Adrenal gland (tissue), 12 donors: ENCODE data around the gene APOC1. TPM values are rescaled to one million over a fixed set of nuclear protein-coding genes. Genes with fewer than 3 reads are reported as not detected.
A peak's percentile ranks its signal among the peaks of the same experiment; 100 is the strongest.

Experiments used
- DNase-seq, 7 donors: peaks; one replicate each; pipeline ENCODE4 v3.0.0-alpha.2; 2019 to 2020
- H3K27ac ChIP-seq, 5 donors: fragments of 200-600 bp; sonication (generic) in 4 of 5; 1 replicate in 3 of 5; 2 replicates in 2 of 5; pipeline versions ENCODE4 v1.5.1 to v1.8.0; 2016 to 2020; ENCODE audit warnings: mild to moderate bottlenecking in 1 of 5
- H3K27me3 ChIP-seq: fragments of 200-600 bp; 2 replicates; pipeline ENCODE4 v1.8.0; 2021
- H3K36me3 ChIP-seq, 2 donors: fragments of 200-600 bp; replicated peaks in 1 of 2; 1 replicate in 1 of 2; 2 replicates in 1 of 2; pipeline versions ENCODE4 v1.5.1 to v1.8.0; 2018 to 2022
- H3K4me1 ChIP-seq, 2 donors: fragments of 200-600 bp; replicated peaks in 1 of 2; 1 replicate in 1 of 2; 2 replicates in 1 of 2; pipeline versions ENCODE4 v1.5.1 to v1.8.0; 2018 to 2021
- H3K4me3 ChIP-seq, 4 donors: fragments of 200-600 bp; sonication (generic) in 3 of 4; one replicate each; pipeline ENCODE4 v1.5.1; 2016 to 2018
- H3K9me3 ChIP-seq, 3 donors: fragments of 200-600 bp; sonication (generic) in 1 of 3; replicated peaks in 1 of 3; 1 replicate in 2 of 3; 2 replicates in 1 of 3; pipeline versions ENCODE4 v1.5.1 to v1.8.0; 2016 to 2021
- CTCF ChIP-seq, 6 experiments: fragments of 450-650 bp in 4 of 6; fragments of 200-600 bp in 2 of 6; sonication (generic) in 1 of 6; IDR thresholded peaks; 1 replicate in 5 of 6; 2 replicates in 1 of 6; pipeline versions ENCODE4 v1.5.1 to v1.8.0; 2016 to 2021; ENCODE audit warnings: antibody characterized with exemption in 6 of 6, mild to moderate bottlenecking in 2 of 6, moderate library complexity in 1 of 6
- POLR2A ChIP-seq, 2 donors: fragments of 450-650 bp; IDR thresholded peaks; one replicate each; pipeline ENCODE4 v1.6.1; 2017; ENCODE audit warnings: antibody characterized with exemption in 2 of 2, mild to moderate bottlenecking in 2 of 2, moderate library complexity in 1 of 2
- WGBS, 4 donors: extraction: QIAGEN DNeasy Blood & Tissue Kit in 2 of 4; methylation state at CpG; one replicate each; pipeline versions ENCODE4 v1.1.5 to v1.1.7; 2013 to 2017; 5-methylcytosine and 5-hydroxymethylcytosine counted together
- intact Hi-C, 2 donors: fragments of 100-400 bp; cut with DNase I; formaldehyde crosslinking; loops; one replicate each; pipeline versions ENCODE4 v1.14.1 to v1.15.0; 2022 to 2023
- polyA plus RNA-seq, 3 donors: library from polyadenylated mRNA; stranded (reverse); fragments of 200-250 nt in 2 of 3; fragments of 350-450 nt in 1 of 3; fragmentation: Illumina TruSeq in 1 of 3; extraction: RNeasy Lipid Tissue Mini Kit (QIAGEN cat#74804) in 1 of 3; gene quantifications; one replicate each; pipeline ENCODE4 v1.2.3, GENCODE V29; 2013 to 2014
- total RNA-seq, 9 donors: library from RNA; depleted of rRNA in 4 of 9; stranded (reverse); fragments of >200 nt in 4 of 9; fragments of 120-200 nt in 1 of 9; fragmentation: NEBNext Ultra II Directional in 1 of 9; extraction: Animal tissue kit (Norgen Biotek cat#: 25700) in 1 of 9; gene quantifications; one replicate each; pipeline versions ENCODE4 v1.1.0 to v1.2.4, GENCODE V29; 2013 to 2023
- donor health status: healthy with polysubstance abuse.
- donor health status: Bipolar disorder and iron deficiency.
- donor health status: DM: yes; HTN: yes; CAD: no.
- donor health status: DM: no; HTN: no; CAD: no.
- donor health status: DM: no; HTN: no; CAD: no.
- donor health status: DM: yes; HTN: yes; CAD: no.

APOC1 gene
- total and polyA plus RNA-seq, 12 donors = 583 to 3,854 (median 2,102) TPM

- Histone ChIP-seq H3K36me3 (peaks cover 0 to 3% of the 10 kb centered on the region in 2 donors), H3K27ac (peak overlapping the region in 4 of 5 donors; percentile 76 to 94 (median 89)), H3K27me3 (no peaks in the 10 kb centered on the region), H3K4me1 (peaks cover 25 to 70% of the 10 kb centered on the region in 2 donors), H3K4me3 (peak overlapping the region; percentile 75 to 88 (median 82)), H3K9me3 (no peaks in the 10 kb centered on the region)
- DNase-seq = peak in 3 of 7 donors; percentile 27 to 46 (median 36)
- TF ChIP-seq CTCF (IDR thresholded peaks at IDR 0.05) (no peak), POLR2A (IDR thresholded peaks at IDR 0.05) (peak in 1 of 2 donors; percentile 23)
- intact Hi-C loops = no loop called here
- WGBS, 4 donors = 3 to 9% (median 5%) methylated on average over 19 to 40 of the region's 40 CpGs
Observed at GRCh38 chr19:44955505-44956439, 41.4 kb downstream of the APOC1 start.

- H3K27me3 ChIP-seq = no peaks in the 10 kb centered on the region
- peak overlapping the region in 4 of 5 donors; percentile 4 to 94 (median 78) for H3K27ac ChIP-seq
- H3K9me3 ChIP-seq = no peaks in the 10 kb centered on the region
- intact Hi-C loops = no loop called here
- WGBS, 4 donors = 49 to 61% (median 58%) methylated on average over 4 to 7 of the region's 7 CpGs
- peaks cover 18 to 67% of the 10 kb centered on the region in 2 donors for H3K4me1 ChIP-seq
- peak in 1 of 2 donors; percentile 10 for TF ChIP-seq POLR2A (IDR thresholded peaks at IDR 0.05)
- TF ChIP-seq CTCF (IDR thresholded peaks at IDR 0.05) = no peak
- peaks cover 0 to 11% of the 10 kb centered on the region in 2 donors for H3K36me3 ChIP-seq
- H3K4me3 ChIP-seq = no peak overlapping the region
- peak in 1 of 7 donors; percentile 45 for DNase-seq
Observed at GRCh38 chr19:44957526-44957925, 43.1 kb downstream of the APOC1 start.

- Histone ChIP-seq H3K27me3 (no peaks in the 10 kb centered on the region), H3K36me3 (peaks cover 0 to 16% of the 10 kb centered on the region in 2 donors), H3K4me3 (no peak overlapping the region), H3K4me1 (peaks cover 18 to 67% of the 10 kb centered on the region in 2 donors), H3K27ac (peak overlapping the region in 4 of 5 donors; percentile 4 to 94 (median 78)), H3K9me3 (no peaks in the 10 kb centered on the region)
- TF ChIP-seq CTCF (IDR thresholded peaks at IDR 0.05) = no peak
- TF ChIP-seq POLR2A (IDR thresholded peaks at IDR 0.05) = peak in 1 of 2 donors; percentile 18
- WGBS, 4 donors = 38 to 52% (median 46%) methylated on average over 7 to 9 of the region's 9 CpGs
- intact Hi-C loops = no loop called here
- peak in 6 of 7 donors; percentile 47 to 70 (median 66) for DNase-seq
Observed at GRCh38 chr19:44958090-44958489, 43.7 kb downstream of the APOC1 start.

DNA sequence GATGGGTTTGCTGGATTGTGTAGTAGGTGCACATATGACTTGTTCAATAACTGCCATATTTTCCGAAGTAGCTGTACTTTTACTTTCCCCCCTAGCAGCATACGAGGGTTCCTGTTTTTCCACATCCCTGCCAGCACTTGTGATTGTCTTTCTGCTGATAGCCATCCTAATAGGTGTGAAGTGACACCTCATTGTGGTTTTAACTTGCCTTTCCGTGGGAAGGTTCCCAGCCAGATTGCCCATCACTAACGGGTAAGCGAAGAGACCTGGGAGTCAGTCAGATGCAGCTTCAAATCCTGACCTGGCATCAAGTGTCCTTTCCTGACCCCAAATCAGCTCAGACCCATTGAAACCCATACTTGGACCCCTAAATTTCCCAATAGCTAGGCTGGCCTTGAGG lies 45.3 kb downstream of the APOC1 start:
- Histone ChIP-seq H3K4me3 (no peak overlapping the region), H3K4me1 (peaks cover 18 to 55% of the 10 kb centered on the region in 2 donors), H3K36me3 (peaks cover 0 to 30% of the 10 kb centered on the region in 2 donors), H3K9me3 (no peaks in the 10 kb centered on the region), H3K27me3 (no peaks in the 10 kb centered on the region), H3K27ac (no peak overlapping the region)
- no peak for DNase-seq
- intact Hi-C loops = loop anchor here in 1 of 2 donors (10.0 kb wide), 1 partner anchor 95 kb away; no protein-coding TSS in a partner anchor
- WGBS, 4 donors = 68 to 80% (median 74%) methylated on average over 4 to 5 of the region's 5 CpGs
- no peak for TF ChIP-seq CTCF (IDR thresholded peaks at IDR 0.05)
- TF ChIP-seq POLR2A (IDR thresholded peaks at IDR 0.05) = no peak
